ENCODE results near the gene SPECC1. TPM values are rescaled to one million over a fixed set of nuclear protein-coding genes. Genes with fewer than 3 reads are reported as not detected.

The SPECC1 gene
- polyA plus RNA-seq, 3 donors = 36.0 to 58.4 (median 50.5) TPM

GRCh38 chr17:20200865-20201458, 191.8 kb downstream of the SPECC1 start:
- Mint-ChIP-seq H3K4me1 (peaks cover 19% of the 10 kb centered on the region), H3K4me3 (no peak overlapping the region), H3K27me3 (ENCODE audit: low read depth in 3 of 3) (peaks cover 0 to 1% (median 0%) of the 10 kb centered on the region in 3 donors), H3K36me3 (peaks cover 38 to 48% of the 10 kb centered on the region in 2 donors), H3K9me3 (peaks cover 10 to 23% (median 17%) of the 10 kb centered on the region in 7 donors), H3K27ac (peak overlapping the region in 2 of 7 donors; percentile 33 to 63)
- Histone ChIP-seq H3K79me2 (ENCODE audit: insufficient read depth, low read length) (peaks cover 42% of the 10 kb centered on the region), H3K36me3 (replicated peaks in 1 of 2; ENCODE audit: control insufficient read depth in 1 of 2, insufficient read depth in 2 of 2, low read length in 2 of 2) (peaks cover 22 to 58% of the 10 kb centered on the region in 2 donors), H3K4me3 (replicated peaks in 1 of 3; ENCODE audit: low read depth in 2 of 3, low read length in 3 of 3) (no peak overlapping the region), H3K9ac (ENCODE audit: insufficient read depth, low read length, poor library complexity, severe bottlenecking) (no peak overlapping the region), H3K4me1 (ENCODE audit: control insufficient read depth in 1 of 2, insufficient read depth in 2 of 2, low read length in 2 of 2) (peaks cover 4 to 7% of the 10 kb centered on the region in 2 donors), H3K27me3 (ENCODE audit: control insufficient read depth in 2 of 2, insufficient read depth in 2 of 2, low read length in 2 of 2) (no peaks in the 10 kb centered on the region), H4K20me1 (ENCODE audit: insufficient read depth, low read length) (peaks cover 29% of the 10 kb centered on the region), H3K9me3 (replicated peaks in 1 of 2; ENCODE audit: control insufficient read depth in 1 of 2, insufficient read depth in 1 of 2, low read length in 2 of 2) (peaks cover 23 to 25% of the 10 kb centered on the region in 2 donors), H3K27ac (ENCODE audit: low read depth in 1 of 2, low read length in 2 of 2) (peak overlapping the region in 1 of 2 donors; percentile 14), H3K4me2 (replicated peaks; ENCODE audit: extremely low read depth, low read length, poor library complexity, severe bottlenecking) (no peak overlapping the region), H2AFZ (ENCODE audit: insufficient read depth, low read depth, low read length, poor library complexity, severe bottlenecking) (no peak overlapping the region)
- no peak for TF ChIP-seq CTCF (IDR thresholded peaks at IDR 0.05)
- DNase-seq = no peak
- 97% methylated on average over 5 of the region's 10 CpGs for WGBS (ENCODE audit: insufficient coverage)
- intact Hi-C loops (cut with micrococcal nuclease) = no loop called here

DNA sequence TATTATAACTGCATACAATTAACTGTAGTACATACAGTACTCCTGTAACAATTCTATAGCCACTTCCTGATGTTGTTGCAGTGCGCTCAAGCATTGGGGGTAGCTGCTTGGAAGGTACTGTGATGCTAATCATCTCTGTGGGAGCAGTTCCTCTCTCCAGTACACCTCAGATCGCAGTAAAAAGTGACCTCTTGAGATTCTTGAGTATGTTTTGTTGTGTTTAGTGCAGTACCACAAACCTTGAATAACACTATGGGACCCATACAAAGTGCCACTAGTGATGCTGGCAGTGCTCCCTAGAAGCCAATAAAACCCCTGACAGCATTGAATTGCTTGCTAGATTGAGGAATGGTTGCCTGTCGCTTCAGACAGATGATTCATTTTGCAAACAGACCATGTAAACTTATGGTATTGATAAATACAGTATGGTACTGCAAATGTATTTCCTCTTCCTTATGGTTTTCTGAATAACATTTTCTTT, 193.0 kb downstream of the SPECC1 start:
- WGBS (ENCODE audit: insufficient coverage) = no CpG with 5 or more reads among the region's 3 CpGs
- Histone ChIP-seq H2AFZ (ENCODE audit: insufficient read depth, low read depth, low read length, poor library complexity, severe bottlenecking) (no peak overlapping the region), H3K27me3 (ENCODE audit: control insufficient read depth in 2 of 2, insufficient read depth in 2 of 2, low read length in 2 of 2) (no peaks in the 10 kb centered on the region), H3K4me3 (replicated peaks in 1 of 3; ENCODE audit: low read depth in 2 of 3, low read length in 3 of 3) (no peak overlapping the region), H3K4me2 (replicated peaks; ENCODE audit: extremely low read depth, low read length, poor library complexity, severe bottlenecking) (no peak overlapping the region), H3K79me2 (ENCODE audit: insufficient read depth, low read length) (peaks cover 49% of the 10 kb centered on the region), H3K9ac (ENCODE audit: insufficient read depth, low read length, poor library complexity, severe bottlenecking) (no peak overlapping the region), H3K9me3 (replicated peaks in 1 of 2; ENCODE audit: control insufficient read depth in 1 of 2, insufficient read depth in 1 of 2, low read length in 2 of 2) (peaks cover 16 to 17% of the 10 kb centered on the region in 2 donors), H3K36me3 (replicated peaks in 1 of 2; ENCODE audit: control insufficient read depth in 1 of 2, insufficient read depth in 2 of 2, low read length in 2 of 2) (peaks cover 26 to 60% of the 10 kb centered on the region in 2 donors), H3K27ac (ENCODE audit: low read depth in 1 of 2, low read length in 2 of 2) (no peak overlapping the region), H3K4me1 (ENCODE audit: control insufficient read depth in 1 of 2, insufficient read depth in 2 of 2, low read length in 2 of 2) (peaks cover 4 to 7% of the 10 kb centered on the region in 2 donors), H4K20me1 (ENCODE audit: insufficient read depth, low read length) (peaks cover 33% of the 10 kb centered on the region)
- Mint-ChIP-seq H3K4me3 (no peak overlapping the region), H3K4me1 (peaks cover 19% of the 10 kb centered on the region), H3K9me3 (peaks cover 10 to 18% (median 13%) of the 10 kb centered on the region in 7 donors), H3K27ac (peak overlapping the region in 1 of 7 donors; percentile 23), H3K36me3 (peaks cover 42 to 55% of the 10 kb centered on the region in 2 donors), H3K27me3 (ENCODE audit: low read depth in 3 of 3) (peaks cover 0 to 1% (median 0%) of the 10 kb centered on the region in 3 donors)
- DNase-seq = no peak
- intact Hi-C loops (cut with micrococcal nuclease) = no loop called here
- TF ChIP-seq CTCF (IDR thresholded peaks at IDR 0.05) = no peak
